ENCODE measurements around the gene PAX7. TPM values are rescaled to one million over a fixed set of nuclear protein-coding genes. Genes with fewer than 3 reads are reported as not detected.

PAX7 gene
- total RNA-seq, 1 experiment from 2014 or later = 0.24 TPM

- Mint-ChIP-seq H3K27ac (no peak overlapping the region), H3K4me1 (0 out of 2 replicates have a peak, but pooled peaks cover 5% of the 10 kb centered on the region), H3K4me3 (no peak overlapping the region), H3K36me3 (no peaks in the 10 kb centered on the region), H3K27me3 (ENCODE audit: low read depth) (peaks cover 43% of the 10 kb centered on the region), H3K9me3 (no peaks in the 10 kb centered on the region)
- CTCF ChIA-PET = interaction anchor here (2.0 kb wide), 1 partner anchor 22 kb away, joined by 6 read pairs; no protein-coding TSS in a partner anchor
- ATAC-seq (no peak), DNase-seq (ENCODE audit: low spot score) (no peak)
- POLR2A ChIA-PET = no interaction called here
- TF ChIP-seq PREB (CRISPR knock-in tag; IDR thresholded peaks at IDR 0.05; ENCODE audit: borderline replicate concordance) = no peak
- TF ChIP-seq ATF6 (CRISPR knock-in tag; IDR thresholded peaks at IDR 0.05) = no peak
- TF ChIP-seq ZNF671 (CRISPR knock-in tag; IDR thresholded peaks at IDR 0.05) = no peak
- no peak for TF ChIP-seq PRDM15 (CRISPR knock-in tag; IDR thresholded peaks at IDR 0.05)
- TF ChIP-seq RELA (CRISPR knock-in tag; IDR thresholded peaks at IDR 0.05; ENCODE audit: borderline replicate concordance) = no peak
- no peak for TF ChIP-seq SP1 (CRISPR knock-in tag; conservative IDR thresholded peaks at IDR 0.05)
- no peak for TF ChIP-seq JUN (CRISPR knock-in tag; IDR thresholded peaks at IDR 0.05)
- no peak for TF ChIP-seq ETV6 (CRISPR knock-in tag; IDR thresholded peaks at IDR 0.05)
- TF ChIP-seq MYBL2 (CRISPR knock-in tag; IDR thresholded peaks at IDR 0.05) = no peak
- TF ChIP-seq ZNF317 (CRISPR knock-in tag; IDR thresholded peaks at IDR 0.05; ENCODE audit: borderline replicate concordance, low read depth) = no peak
- TF ChIP-seq CBFB (CRISPR knock-in tag; IDR thresholded peaks at IDR 0.05; ENCODE audit: low read depth) = no peak
- TF ChIP-seq ZSCAN18 (CRISPR knock-in tag; IDR thresholded peaks at IDR 0.05) = no peak
- TF ChIP-seq ERG (CRISPR knock-in tag; IDR thresholded peaks at IDR 0.05) = no peak
- TF ChIP-seq ZNF396 (CRISPR knock-in tag; IDR thresholded peaks at IDR 0.05; ENCODE audit: borderline replicate concordance) = no peak
Observed at GRCh38 chr1:18618546-18619466, 11.8 kb upstream of the PAX7 start.

GRCh38 chr1:18619467-18619835 is 11.2 kb upstream of the PAX7 start:
- Mint-ChIP-seq H3K9me3 (no peaks in the 10 kb centered on the region), H3K4me1 (0 out of 2 replicates have a peak, but pooled peaks cover 3% of the 10 kb centered on the region), H3K4me3 (no peak overlapping the region), H3K36me3 (no peaks in the 10 kb centered on the region), H3K27ac (no peak overlapping the region), H3K27me3 (ENCODE audit: low read depth) (peaks cover 49% of the 10 kb centered on the region)
- ATAC-seq = no peak
- no peak for DNase-seq (ENCODE audit: low spot score)
- CTCF ChIA-PET = interaction anchor here (2.0 kb wide), 1 partner anchor 22 kb away, joined by 6 read pairs; no protein-coding TSS in a partner anchor
- POLR2A ChIA-PET = no interaction called here
- TF ChIP-seq OVOL2 (CRISPR knock-in tag; IDR thresholded peaks at IDR 0.05; ENCODE audit: borderline replicate concordance) (no peak), ZNF423 (CRISPR knock-in tag; IDR thresholded peaks at IDR 0.05) (no peak), MXD4 (CRISPR knock-in tag; IDR thresholded peaks at IDR 0.05; ENCODE audit: borderline replicate concordance) (no peak), ZNF532 (CRISPR knock-in tag; IDR thresholded peaks at IDR 0.05; ENCODE audit: borderline replicate concordance) (no peak)
